Astrocyte of the spinal cord (primary cell): ENCODE data around the gene CACNA1I.

Experiments
- DNase-seq: peaks from one replicate; pipeline ENCODE4 v3.0.0; 2011; ENCODE audit warnings: low read depth, low spot score
- H3K4me3 ChIP-seq: 2 replicates; pipeline ENCODE4 v1.5.1; 2011; ENCODE audit warnings: low read depth, mild to moderate bottlenecking, low read length, moderate library complexity
- CTCF ChIP-seq: IDR thresholded peaks from 2 replicates; pipeline ENCODE4 v1.5.1; 2012; ENCODE audit warnings: low read depth, mild to moderate bottlenecking, low read length, inconsistent platforms
- in situ Hi-C: cut with HindIII; loops from 2 replicates; pipeline ENCODE4 v1.10.0; 2017; ENCODE audit warnings: low sequenced_read_pairs

The CACNA1I gene

DNA sequence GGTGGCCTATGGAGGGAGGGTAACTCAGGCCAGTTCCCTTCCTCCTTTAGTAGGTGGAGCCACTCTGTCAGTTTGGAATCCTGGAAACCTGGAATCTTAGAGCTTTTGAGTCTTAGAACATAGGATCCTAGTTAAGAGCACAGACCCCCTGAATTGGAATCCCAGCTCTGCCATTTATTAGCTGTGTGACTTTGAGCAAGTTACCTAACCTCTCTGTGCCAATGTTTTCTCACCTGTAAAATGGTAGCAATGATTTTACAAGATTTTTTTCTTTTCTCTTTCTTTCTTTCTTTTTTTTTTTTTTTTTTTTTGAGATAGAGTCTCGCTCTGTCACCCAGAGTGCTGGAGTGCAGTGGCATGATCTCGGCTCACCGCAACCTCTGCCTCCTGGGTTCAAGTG lies 17.1 kb upstream of the CACNA1I start:
- no peak for TF ChIP-seq CTCF
- DNase-seq, result no peak
- in situ Hi-C loops, result no loop called here
- H3K4me3 ChIP-seq, result no peak overlapping the region

DNA sequence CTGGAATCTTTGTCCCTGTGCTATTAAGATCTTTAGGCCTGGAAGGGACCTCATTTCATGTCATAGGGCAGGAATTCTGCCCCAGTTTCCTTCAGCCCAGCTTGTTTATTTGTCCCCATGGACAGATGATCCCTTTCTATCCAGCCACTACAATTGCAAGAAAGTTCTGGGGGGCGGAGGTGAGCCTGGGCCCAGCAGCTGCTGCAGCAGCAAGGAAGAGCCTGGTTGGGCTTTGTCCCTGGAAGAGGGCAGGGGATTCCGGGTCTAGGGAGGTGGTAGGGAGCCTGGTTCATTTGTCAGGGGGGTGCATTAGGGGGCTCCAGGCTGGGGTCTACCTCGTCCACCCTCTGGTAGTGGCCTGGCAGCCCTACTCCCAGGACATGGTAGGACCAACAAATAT lies 16.4 kb upstream of the CACNA1I start:
- DNase-seq, result no peak
- in situ Hi-C loops, result no loop called here
- no peak overlapping the region for H3K4me3 ChIP-seq
- TF ChIP-seq CTCF, result no peak

DNA sequence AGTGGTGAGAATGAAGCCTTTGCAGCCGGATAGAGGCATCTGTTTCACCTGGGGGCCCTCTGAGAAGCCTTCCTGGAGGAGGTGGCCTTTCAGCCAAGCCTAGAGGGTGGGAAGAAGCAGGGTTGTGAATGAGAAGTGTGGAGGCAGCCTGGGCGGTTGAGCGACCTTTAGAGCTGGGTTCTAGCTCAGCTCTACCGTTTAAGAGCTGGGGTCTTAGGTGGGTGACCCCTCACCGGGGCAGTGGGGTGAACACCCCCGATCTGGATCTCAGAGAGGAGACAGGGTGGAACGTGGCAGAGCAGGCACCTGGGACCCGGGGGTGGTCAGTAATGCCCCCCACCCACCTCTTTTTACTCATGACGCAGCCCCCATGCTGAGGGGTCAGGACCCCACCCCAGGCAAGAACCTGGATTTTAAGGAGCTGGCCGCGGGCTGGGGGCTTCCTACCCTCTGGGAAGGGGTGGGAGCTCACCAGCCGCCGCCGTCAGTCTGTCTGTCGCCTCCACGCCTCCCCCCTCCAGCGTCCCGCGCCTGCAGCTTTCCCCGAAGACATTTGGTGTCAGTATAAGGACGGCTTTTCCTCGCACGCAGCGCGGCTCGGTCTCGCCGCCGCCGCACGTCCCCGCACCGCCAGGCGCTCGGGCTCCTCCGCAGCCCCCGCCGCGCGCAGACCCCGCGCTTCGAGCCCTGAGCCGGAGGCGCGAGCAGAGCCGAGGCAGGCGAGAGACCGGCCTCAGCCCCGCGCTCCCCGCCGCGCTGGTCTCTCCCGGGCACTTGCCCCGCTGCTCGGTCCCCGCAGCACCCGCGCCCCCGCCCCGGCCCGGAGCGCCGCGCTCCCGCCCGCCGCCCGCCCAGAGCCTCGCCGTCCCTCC lies 13.3 kb upstream of the CACNA1I start:
- no peak overlapping the region for H3K4me3 ChIP-seq
- no peak for DNase-seq
- in situ Hi-C loops, result no loop called here
- TF ChIP-seq CTCF, result peak; percentile 23

- no peak for DNase-seq
- no peak overlapping the region for H3K4me3 ChIP-seq
- no peak for TF ChIP-seq CTCF
- in situ Hi-C loops, result no loop called here
These were observed 12.3 kb upstream of the CACNA1I start for GRCh38 chr22:39558254-39558727.

GRCh38 chr22:39558950-39559349 lies 11.6 kb upstream of the CACNA1I start:
- in situ Hi-C loops, result no loop called here
- no peak for DNase-seq
- TF ChIP-seq CTCF, result no peak
- no peak overlapping the region for H3K4me3 ChIP-seq

DNA sequence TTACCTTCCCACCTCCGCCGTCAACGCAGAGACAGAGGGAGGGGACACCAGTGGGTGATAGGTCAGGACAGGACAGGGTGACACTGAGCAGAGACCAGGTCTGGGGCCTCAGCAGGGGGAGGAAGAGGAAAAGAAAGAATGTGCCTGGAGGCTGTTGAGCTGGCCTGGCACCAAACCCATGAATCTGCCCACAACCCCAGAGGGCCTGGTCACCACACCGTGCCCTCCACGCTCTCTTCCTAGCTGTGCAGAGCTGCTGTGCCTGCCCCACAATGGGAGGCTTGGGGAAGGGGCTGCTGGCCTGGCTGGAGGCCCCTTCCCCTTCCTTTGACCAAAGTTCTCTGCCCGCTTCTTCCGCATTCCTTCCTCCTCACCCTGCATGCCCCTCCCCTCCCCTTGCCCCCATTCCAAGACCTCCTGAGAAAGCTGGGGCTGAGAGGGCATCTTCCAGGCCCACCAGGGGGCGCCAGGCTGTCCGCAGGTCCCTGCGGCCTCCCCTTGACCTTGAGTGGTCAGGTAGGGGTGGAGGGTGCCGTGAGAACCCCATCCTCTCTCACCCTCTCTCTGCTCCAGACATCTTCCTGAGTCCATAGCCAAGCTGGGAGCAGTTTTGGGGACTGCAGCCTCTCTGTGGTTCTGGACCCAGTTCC lies 11.0 kb upstream of the CACNA1I start:
- in situ Hi-C loops, result no loop called here
- peak; percentile 60 for TF ChIP-seq CTCF
- no peak for DNase-seq
- H3K4me3 ChIP-seq, result no peak overlapping the region
